ENCODE data around the gene IRF7. TPM values are rescaled to one million over a fixed set of nuclear protein-coding genes. Genes with fewer than 3 reads are reported as not detected.
A peak's percentile ranks its signal among the peaks of the same experiment; 100 is the strongest.

IRF7 gene
- polyA plus RNA-seq (2011; rRNA removed), result 4.2 and 6.1 TPM in 2 replicates
- polyA minus RNA-seq (2011; rRNA and poly(A)+ RNA removed), result 3.2 and 4.3 TPM in 2 replicates

DNA sequence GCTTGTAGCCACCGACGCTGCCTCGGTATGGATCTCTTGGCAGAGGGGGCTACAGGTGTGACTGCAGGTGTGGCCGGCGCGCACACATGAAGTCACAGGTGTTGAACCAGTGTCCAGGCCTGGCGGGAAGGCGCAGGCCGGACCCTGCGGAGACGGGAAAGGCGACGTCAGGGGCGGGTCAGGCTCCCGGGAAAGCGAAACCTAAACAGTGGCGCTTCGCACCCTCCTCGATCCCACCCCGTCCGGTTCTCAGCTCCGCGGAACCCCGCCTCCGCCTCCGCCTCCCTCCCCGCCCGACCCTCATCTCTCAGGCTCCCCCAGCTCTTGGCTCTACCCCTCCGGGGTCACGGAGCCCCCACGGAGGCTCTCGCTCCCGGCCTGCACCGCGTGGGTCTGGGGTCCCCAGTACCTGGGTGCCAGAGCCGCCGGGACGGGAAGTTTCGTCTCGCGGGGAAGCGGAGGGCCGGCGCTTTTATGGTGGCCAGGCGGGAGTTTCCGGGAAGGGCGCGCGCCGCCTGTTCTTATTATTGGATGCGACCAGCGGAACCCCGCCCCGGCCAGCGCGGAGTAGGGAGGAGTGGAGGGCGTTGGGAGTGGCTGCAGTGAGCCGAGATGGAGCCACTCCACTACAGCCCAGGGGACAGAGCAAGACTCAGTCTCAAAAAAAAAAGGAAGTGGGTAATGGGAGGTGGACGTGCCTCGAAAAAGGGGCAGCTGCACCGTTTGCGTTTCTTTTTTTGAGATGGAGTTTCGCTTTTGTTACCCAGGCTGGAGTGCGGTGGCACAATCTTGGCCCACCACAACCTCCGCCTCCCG lies at the start of gene IRF7:
Gene IRF7, minus strand, starts transcription at position 447 of the 816 bp plus-strand sequence. CDS start 586 bp downstream, outside the sequence.
- Histone ChIP-seq H3K36me3 (ENCODE audit: control insufficient read depth, insufficient read depth, low read length) (peaks cover 30% of the 10 kb centered on the region), H3K4me3 (ENCODE audit: low read depth, low read length) (peak within 1 kb of the TSS; percentile 72), H3K27me3 (ENCODE audit: control insufficient read depth, insufficient read depth, low read length) (no peaks in the 10 kb centered on the region)
- TF ChIP-seq, protein P1, sequence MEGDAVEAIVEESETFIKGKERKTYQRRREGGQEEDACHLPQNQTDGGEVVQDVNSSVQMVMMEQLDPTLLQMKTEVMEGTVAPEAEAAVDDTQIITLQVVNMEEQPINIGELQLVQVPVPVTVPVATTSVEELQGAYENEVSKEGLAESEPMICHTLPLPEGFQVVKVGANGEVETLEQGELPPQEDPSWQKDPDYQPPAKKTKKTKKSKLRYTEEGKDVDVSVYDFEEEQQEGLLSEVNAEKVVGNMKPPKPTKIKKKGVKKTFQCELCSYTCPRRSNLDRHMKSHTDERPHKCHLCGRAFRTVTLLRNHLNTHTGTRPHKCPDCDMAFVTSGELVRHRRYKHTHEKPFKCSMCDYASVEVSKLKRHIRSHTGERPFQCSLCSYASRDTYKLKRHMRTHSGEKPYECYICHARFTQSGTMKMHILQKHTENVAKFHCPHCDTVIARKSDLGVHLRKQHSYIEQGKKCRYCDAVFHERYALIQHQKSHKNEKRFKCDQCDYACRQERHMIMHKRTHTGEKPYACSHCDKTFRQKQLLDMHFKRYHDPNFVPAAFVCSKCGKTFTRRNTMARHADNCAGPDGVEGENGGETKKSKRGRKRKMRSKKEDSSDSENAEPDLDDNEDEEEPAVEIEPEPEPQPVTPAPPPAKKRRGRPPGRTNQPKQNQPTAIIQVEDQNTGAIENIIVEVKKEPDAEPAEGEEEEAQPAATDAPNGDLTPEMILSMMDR (IDR thresholded peaks at IDR 0.05; ENCODE audit: insufficient read depth, low read depth, low read length), result no peak
- ChIA-PET CTCF (no interaction called here), POLR2A (no interaction called here)
- DNase-seq (ENCODE audit: low read depth), result peak; percentile 41

DNA sequence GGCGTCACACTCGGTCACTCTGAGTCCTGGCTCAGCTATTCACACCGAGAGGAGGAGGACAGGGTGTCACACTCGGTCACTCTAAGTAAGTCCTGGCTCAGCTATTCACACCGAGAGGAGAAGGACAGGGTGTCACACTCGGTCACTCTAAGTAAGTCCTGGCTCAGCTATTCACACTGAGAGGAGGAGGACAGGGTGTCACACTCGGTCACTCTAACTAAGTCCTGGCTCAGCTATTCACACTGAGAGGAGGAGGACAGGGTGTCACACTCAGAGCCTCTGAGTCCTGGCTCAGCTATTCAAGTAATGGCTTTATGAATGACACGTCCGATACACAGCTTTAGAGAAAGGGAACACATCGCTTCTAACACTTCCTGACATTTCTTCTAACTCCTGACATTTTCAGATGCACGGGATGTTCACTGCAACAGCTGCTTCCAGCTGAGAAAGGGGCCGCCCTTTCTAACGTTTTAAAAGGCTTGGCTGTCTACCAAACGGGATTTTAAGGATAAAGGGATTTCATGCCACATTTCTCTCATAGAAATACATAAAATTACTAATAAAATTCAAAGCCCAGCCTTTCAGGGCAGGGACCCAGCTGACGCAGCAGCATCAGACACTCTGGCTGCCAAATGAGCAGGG lies 49.4 kb upstream of the IRF7 start:
- DNase-seq (ENCODE audit: low read depth), result peak; percentile 16
- no peak overlapping the region for H3K4me3 ChIP-seq (ENCODE audit: low read depth, low read length)
- TF ChIP-seq, protein P1 (IDR thresholded peaks at IDR 0.05; ENCODE audit: insufficient read depth, low read depth, low read length), result no peak
- no peaks in the 10 kb centered on the region for H3K27me3 ChIP-seq (ENCODE audit: control insufficient read depth, insufficient read depth, low read length)
- H3K36me3 ChIP-seq (ENCODE audit: control insufficient read depth, insufficient read depth, low read length), result peaks cover 13% of the 10 kb centered on the region
- ChIA-PET POLR2A (interaction anchor here (0.6 kb wide), 1 partner anchor 58 kb away, joined by 5 read pairs; no protein-coding TSS in a partner anchor), CTCF (interaction anchor here (1.2 to 2.9 kb wide), 3 partner anchors 16 to 63 kb away, joined by 3 to 18 read pairs (median 6); no protein-coding TSS in a partner anchor)

DNA sequence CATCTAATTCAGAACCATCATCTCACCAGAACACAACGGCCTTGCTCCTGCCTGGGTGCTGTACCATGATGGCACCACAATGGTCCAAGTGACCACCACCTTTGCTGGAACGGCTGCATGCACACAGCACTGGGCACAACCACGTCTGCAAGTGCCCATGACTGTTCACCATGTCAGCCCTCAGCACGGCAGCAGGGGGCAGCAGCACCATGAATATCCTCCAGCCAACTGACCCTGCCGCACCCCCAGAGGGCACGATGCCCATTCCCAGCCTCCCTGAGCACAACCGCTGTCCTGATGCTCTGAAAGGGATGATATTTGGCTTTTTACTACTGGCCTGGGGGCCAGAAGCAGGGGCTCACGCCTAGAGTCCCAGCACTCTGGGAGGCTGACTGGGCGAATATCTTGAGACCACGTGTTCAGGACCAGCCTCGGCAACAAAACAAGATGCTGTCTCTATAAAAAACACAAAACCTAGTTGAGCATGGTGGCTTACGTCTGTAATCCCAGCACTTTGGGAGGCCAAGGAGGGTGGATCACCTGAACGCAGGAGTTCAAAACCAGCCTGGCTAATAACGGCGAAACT lies 47.0 kb upstream of the IRF7 start:
- ChIA-PET CTCF (interaction anchor here (0.6 to 3.3 kb wide), 9 partner anchors 11 to 89 kb away, joined by 3 to 43 read pairs (median 5); partner anchors contain the start of gene EPS8L2), POLR2A (no interaction called here)
- H3K36me3 ChIP-seq (ENCODE audit: control insufficient read depth, insufficient read depth, low read length), result peaks cover 22% of the 10 kb centered on the region
- TF ChIP-seq, protein P1 (IDR thresholded peaks at IDR 0.05; ENCODE audit: insufficient read depth, low read depth, low read length), result peak; percentile 76
- H3K4me3 ChIP-seq (ENCODE audit: low read depth, low read length), result no peak overlapping the region
- H3K27me3 ChIP-seq (ENCODE audit: control insufficient read depth, insufficient read depth, low read length), result no peaks in the 10 kb centered on the region
- no peak for DNase-seq (ENCODE audit: low read depth)

DNA sequence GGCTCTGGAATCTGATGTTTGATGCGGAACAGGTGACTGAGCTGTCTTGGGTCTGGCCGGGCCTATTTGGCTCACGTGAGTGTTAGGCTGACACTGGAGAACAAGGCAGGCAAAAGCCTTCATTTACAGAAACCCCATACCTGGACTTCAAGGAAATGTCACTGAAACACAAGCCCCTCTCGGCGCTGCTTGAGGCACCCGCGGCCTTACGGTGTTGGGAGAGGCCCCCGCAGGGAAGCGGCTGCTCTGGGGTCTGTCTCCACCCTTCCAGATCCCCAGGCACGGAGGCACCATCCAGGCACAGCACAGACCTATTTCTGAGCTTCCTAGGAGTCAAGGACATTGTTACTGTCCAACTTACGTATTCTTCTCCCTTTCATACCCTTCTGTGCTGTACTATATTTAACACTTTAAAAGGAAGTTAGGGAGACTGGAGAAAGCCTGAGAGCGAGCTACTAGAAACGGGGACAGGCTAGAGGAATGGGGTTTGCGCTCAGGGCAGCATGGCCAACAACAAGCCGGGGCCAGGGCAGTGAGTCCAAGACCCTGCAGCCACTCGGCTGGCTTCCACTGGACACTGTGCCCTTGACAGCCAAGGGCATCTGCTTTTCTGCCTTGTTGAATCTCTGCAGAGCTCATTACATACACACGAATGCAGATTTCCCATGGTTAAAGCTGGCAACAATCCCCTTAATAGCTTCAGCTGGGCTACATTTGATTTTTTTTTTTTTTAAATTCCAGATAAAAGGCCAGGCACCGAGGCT lies 45.1 kb upstream of the IRF7 start:
- no peak for DNase-seq (ENCODE audit: low read depth)
- ChIA-PET POLR2A (no interaction called here), CTCF (interaction anchor here (1.3 to 3.3 kb wide), 2 partner anchors 26 to 65 kb away, joined by 4 to 43 read pairs; no protein-coding TSS in a partner anchor)
- Histone ChIP-seq H3K27me3 (ENCODE audit: control insufficient read depth, insufficient read depth, low read length) (no peaks in the 10 kb centered on the region), H3K4me3 (ENCODE audit: low read depth, low read length) (no peak overlapping the region), H3K36me3 (ENCODE audit: control insufficient read depth, insufficient read depth, low read length) (peaks cover 28% of the 10 kb centered on the region)
- TF ChIP-seq, protein P1 (IDR thresholded peaks at IDR 0.05; ENCODE audit: insufficient read depth, low read depth, low read length), result no peak

All from BJ (cell line).